RPMI8226 (cell line): ENCODE data around the gene DAB1.
A peak's percentile ranks its signal among the peaks of the same experiment; 100 is the strongest.
"Not testable (repeated sequence)": the region's sequence is repeated elsewhere in the genome, so short reads cannot be mapped to it uniquely, and the experiment has no call there.

Experiments used
- DNase-seq: peaks from one replicate; pipeline ENCODE4 v3.0.0-alpha.2; 2015

DAB1 gene

GRCh38 chr1:57109247-57109646 is 314.6 kb downstream of the DAB1 start:
- no peak for DNase-seq

GRCh38 chr1:57106296-57106695 is 317.6 kb downstream of the DAB1 start:
- DNase-seq: no peak

- DNase-seq: no peak
Measured at GRCh38 chr1:57102561-57103326, 321.1 kb downstream of the DAB1 start.

- DNase-seq: no peak
Measured at GRCh38 chr1:57101209-57101608, 322.7 kb downstream of the DAB1 start.

- DNase-seq: no peak
Measured at GRCh38 chr1:57094749-57095148, 329.1 kb downstream of the DAB1 start.

GRCh38 chr1:57093122-57093521 is 330.7 kb downstream of the DAB1 start:
- no peak for DNase-seq

- no peak for DNase-seq
Measured at GRCh38 chr1:57091642-57092041, 332.2 kb downstream of the DAB1 start.

GRCh38 chr1:57089855-57090254 is 334.0 kb downstream of the DAB1 start:
- no peak for DNase-seq

- no peak for DNase-seq
Measured at GRCh38 chr1:57089221-57089620, 334.6 kb downstream of the DAB1 start.

- DNase-seq: no peak
Measured at GRCh38 chr1:57088653-57089052, 335.2 kb downstream of the DAB1 start.

GRCh38 chr1:57087660-57088059 is 336.2 kb downstream of the DAB1 start:
- DNase-seq: not testable (repeated sequence)

- no peak for DNase-seq
Measured at GRCh38 chr1:57086154-57086553, 337.7 kb downstream of the DAB1 start.

- DNase-seq: no peak
Measured at GRCh38 chr1:57084701-57085100, 339.2 kb downstream of the DAB1 start.

GRCh38 chr1:57082711-57083439 is 341.0 kb downstream of the DAB1 start:
- DNase-seq: no peak

- DNase-seq: no peak
Measured at GRCh38 chr1:57079454-57080157, 344.3 kb downstream of the DAB1 start.

- DNase-seq: peak; percentile 22
Measured at GRCh38 chr1:57072401-57073110, 351.3 kb downstream of the DAB1 start.

GRCh38 chr1:57067863-57068262 is 356.0 kb downstream of the DAB1 start:
- DNase-seq: no peak

- no peak for DNase-seq
Measured at GRCh38 chr1:57066980-57067610, 356.8 kb downstream of the DAB1 start.

GRCh38 chr1:57065442-57065841 is 358.4 kb downstream of the DAB1 start:
- no peak for DNase-seq

GRCh38 chr1:57064379-57065140 is 359.3 kb downstream of the DAB1 start:
- DNase-seq: no peak

- DNase-seq: no peak
Measured at GRCh38 chr1:57063406-57064125, 360.3 kb downstream of the DAB1 start.
